HG03565 (cell line): Measurements from ENCODE around the gene DOCK1.
"Not testable (repeated sequence)": the region's sequence is repeated elsewhere in the genome, so short reads cannot be mapped to it uniquely, and the experiment has no call there.

ENCODE experiments used
- ATAC-seq: cut with Tn5 transposase; IDR thresholded peaks from one replicate; pipeline ENCODE4 v1.9.1; 2021; ENCODE audit warnings: mild to moderate bottlenecking, moderate library complexity; ENCODE audit not compliant: unreplicated experiment

Gene DOCK1

DNA sequence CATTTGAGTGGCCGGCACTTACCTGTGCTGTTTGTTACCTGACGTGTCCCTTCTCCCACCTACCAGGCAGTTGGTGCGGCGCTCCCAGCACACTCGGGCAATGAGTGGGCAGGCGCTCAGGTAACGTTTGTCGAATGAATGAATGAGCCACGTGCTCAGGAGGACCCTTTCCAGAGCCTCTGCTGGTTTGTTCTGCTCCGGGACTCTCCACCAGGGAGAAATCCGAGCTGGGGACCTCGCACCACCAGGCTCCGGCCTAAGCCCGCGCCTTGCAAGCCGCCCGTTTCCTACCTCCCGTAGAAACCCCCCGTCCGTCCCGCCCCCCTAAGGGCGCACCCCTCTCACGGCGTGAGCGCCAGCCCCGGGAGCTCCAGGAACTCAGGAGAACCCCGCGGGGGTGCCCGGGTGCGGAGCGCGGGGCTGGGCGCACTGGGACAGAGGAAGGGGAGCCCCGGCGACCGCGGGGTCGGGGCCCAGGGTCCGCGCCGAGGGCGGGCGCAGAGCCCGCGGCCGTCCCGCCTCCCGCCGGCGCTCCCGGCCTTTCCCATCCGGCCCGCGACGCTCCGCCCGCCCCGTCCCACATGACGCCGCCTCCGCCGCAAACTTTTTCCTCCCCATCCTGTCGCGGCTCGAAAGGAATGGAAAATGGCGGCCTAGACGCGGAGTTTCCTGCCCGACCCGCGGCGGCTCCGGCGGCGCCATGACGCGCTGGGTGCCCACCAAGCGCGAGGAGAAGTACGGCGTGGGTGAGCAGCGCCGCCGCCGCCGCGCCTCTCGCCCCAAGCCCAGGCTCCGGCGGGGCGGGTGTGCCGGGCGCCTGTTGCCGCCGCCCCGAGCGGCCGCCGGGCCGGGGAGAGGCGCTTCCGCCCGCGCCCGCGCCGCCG is at the start of gene DOCK1:
DOCK1 (plus strand) TSS at position 611 of the 884 bp plus-strand sequence; CDS start at position 701, 90 bp downstream.
- no peak for ATAC-seq

DNA sequence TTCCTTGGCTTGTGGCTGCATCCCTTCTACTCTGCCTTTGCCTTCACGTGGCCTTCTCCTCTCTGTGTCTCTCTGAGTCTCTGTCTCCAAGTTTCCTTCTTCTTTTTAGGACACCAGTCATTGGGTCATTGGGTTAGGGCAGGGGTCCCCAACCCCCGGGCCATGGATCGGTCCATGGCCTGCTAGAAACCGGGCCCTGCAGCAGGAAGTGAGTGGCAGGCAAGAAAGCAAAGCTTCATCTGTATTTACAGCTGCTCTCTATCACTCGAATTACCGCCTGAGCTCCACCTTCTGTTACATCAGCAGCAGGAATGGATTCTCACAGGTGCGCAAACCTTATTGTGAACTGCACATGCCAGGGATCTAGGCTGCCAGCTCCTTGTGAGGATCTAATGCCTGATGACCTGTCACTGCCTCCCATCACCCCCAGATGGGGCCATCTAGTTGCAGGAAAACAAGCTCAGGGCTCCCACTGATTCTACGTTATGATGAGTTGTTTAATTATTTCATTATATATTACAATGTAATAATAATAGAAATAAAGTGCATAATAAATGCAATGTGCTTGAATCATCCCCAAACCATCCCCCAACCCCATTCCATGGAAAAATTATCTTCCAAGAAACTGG is 47.9 kb upstream of the DOCK1 start:
- no peak for ATAC-seq

DNA sequence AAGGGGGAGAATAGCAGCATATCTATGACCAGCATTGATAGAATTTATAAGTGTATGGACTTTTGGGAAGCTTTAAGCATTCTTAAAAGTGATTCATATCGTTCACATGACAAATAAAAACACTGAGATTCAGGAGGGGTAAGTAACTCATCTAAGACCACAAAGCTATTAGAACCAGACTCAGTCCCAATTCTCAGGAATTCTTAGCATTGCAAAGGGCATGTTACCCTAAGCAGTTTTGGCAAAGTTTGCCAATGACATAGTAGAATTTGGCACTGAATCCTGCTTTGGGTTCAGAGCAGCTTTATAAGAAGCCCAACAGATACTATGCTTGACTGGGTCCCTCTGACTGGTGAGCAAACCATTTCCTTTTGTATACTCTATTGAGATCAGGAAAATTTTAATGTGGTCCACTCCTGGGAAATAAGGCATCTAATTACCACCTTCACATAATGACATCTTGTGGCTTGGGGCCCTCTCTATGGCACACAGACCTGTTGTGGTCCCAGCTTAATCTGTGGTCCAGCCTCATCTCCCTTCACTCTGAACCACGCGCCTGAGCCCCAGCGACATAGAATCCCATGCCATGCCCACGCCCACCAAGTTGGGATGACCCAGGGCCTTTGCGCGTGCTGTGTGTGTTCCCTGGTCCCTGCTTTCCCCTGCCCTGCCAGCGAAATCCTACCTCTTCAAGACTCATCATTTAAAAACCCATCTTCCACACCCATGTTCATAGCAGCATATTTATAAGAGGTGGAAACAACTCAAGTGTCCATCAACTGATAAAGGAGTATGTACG is 37.5 kb upstream of the DOCK1 start:
- no peak for ATAC-seq

DNA sequence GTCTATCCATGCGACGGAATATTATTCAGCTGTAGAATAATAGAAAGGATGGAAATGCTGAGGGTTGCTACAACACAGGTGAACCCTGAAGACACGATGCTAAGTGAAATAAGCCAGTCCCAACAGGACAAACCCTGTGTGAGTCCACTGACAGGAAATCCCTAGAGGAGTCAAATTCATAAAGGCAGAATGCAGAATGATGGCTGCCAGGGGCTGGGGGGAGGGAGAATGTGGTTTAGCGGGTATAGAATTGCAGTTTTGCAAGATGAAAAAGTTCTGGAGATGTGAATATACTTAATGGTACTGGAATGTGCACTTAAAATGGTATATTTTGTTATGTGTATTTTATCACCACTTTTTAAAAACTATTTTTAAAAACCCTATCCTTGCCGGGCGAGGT is 36.9 kb upstream of the DOCK1 start:
- no peak for ATAC-seq

DNA sequence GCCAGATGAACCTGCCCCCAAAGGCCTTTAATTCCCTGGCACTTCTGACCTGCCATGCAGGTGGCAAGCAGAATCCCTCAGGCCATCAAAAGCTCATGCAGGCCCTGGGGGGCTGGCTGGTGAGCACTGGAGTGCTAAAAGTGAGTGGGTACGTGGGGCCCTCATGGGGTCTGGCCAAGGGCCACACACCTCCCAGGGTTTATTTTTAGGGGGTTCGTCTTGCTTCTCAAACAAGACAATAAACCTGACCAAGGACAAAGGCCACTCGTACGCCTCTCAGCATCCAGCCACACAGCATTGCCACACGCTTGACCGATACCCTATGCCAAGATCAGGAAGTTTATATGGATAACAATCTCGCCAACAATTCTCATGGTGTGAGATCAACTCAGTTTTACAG is 33.1 kb upstream of the DOCK1 start:
- no peak for ATAC-seq

DNA sequence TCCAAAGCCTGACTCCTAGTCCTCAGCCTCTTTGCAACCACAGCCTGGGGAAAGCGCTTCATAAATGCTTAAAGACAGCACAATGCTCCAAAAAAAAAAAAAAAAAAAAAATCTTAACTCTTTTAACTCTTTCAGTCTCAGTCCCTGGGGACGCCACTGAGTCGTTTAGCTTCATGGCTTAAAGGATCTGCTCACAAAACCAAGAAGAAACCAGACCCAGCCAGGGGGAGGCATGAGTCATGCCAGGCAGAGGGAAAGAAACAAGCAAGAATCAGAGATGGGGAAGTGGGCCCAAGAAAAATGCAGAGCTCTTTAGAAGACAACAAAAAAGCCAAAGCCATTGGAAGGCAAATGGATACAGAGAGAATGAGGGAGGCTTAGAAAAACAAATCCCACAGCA is 32.5 kb upstream of the DOCK1 start:
- ATAC-seq, result no peak

DNA sequence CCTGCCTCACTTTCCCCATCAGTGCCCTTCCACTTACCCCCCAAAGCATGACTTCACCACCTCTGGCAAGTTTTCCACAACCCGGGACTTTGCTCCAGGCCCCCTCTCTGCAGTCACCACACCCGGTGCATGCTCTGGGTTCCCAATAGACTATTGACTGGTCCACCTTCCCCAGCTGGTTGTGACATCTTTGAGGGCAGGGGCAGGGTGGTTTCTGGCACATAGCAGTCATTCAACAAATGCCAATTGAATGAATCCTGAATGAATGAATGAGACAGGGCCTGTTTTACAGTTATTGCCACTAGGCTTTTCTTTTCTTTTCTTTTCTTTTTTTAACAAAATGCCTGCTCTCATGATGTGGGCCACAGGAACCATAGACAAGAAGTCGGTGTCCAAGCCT is 28.8 kb upstream of the DOCK1 start:
- ATAC-seq, result no peak

DNA sequence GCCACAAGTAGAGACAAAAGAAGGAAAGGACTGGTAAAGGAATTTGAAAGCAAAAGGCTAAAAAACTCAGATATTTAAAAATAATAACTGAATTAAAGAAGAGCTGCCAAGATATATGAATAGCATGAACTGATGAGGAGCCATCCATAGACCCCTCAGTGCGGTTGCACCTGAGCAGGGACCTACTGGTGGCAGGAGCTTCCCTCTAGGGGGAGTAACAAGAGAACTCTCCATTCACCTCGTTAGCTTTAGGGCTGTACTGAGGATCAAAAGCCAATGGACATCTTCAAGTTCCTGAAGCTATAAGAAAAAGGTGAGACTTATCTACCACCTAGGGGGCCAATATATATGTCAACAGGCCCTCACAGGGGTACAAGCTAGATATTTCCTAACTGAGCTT is 27.8 kb upstream of the DOCK1 start:
- ATAC-seq, result no peak

DNA sequence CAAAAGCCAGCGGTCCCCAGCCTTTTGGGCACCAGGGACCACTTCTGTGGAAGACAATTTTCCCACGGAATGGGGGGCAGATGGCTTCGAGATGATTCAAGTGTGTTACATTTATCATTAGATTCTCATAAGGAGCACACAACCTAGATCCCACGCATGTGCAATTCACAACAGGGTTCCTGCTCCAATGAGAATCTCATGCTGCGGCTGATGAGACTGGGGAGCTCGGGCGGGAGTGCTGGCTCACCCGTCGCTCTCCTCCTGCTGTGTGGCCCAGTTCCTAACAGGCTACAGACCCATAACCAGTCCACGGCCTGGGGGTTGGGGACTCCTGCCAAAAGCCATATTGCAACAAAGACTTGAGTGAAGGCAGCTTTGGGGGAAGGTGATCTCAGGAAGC is 26.6 kb upstream of the DOCK1 start:
- no peak for ATAC-seq

DNA sequence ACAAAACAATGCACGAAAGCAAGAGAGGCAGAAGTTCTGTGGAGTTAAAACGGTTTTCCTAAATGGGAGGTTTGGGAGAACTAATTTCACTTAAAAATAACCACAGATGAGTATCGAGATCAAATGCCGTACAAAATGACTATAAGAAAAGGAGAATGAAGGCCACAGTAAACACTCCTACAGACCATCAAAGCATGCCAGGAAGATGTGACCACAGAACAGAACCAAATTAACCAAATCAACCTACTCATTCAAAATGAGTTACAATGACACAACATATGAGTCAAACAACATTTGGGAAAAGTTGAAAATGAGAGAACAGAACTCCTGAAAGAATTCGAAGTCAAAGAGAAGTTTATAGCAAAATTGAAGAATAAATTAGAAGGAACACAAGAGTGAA is 24.3 kb upstream of the DOCK1 start:
- ATAC-seq, result no peak

DNA sequence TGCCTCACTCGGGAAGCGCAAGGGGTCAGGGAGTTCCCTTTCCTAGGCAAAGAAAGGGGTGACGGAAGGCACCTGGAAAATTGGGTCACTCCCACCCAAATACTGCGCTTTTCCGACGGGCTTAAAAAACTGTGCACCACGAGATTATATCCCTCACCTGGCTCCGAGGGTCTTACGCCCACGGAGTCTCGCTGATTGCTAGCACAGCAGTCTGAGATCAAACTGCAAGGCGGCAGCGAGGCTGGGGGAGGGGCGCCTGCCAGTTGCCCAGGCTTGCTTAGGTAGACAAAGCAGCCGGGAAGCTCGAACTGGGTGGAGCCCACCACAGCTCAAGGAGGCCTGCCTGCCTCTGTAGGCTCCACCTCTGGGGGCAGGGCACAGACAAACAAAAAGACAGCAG is 23.2 kb upstream of the DOCK1 start:
- not testable (repeated sequence) for ATAC-seq

DNA sequence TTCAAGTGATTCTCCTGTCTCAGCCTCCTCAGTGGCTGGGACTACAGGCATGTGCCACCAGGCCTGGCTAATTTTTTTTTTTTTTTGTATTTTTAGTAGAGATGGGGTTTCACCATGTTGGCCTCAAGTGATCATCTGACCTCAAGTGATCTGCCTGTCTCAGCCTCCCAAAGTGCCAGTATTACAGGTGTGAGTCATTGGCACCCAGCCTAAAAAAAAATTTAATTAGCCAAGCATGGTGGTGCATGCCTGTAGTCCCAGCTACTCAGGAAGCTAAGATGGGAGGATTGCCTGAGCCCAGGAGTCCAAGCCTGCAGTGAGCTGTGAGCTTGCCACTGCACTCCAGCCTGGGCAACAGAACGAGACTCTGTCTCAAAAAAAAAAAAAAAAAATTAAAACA is 16.8 kb upstream of the DOCK1 start:
- not testable (repeated sequence) for ATAC-seq

DNA sequence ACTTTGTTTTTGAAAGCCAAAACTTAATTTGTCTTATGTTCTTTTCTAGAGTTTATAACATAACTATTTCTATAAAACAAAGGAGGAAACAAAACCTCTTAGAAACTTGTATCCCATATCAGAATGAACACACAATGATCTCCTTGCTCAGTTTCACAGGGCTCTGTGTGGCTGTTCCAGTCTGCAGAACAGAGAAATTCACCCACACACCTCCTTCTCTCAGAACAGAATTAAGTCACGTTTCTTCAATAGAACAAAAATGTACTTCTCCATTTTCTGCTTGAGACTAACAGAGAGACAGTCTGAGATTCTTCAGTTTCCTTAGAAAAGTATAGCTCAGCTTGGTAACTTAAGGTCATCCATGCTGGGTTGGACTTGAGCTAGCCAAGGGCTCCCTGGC is 15.8 kb upstream of the DOCK1 start:
- no peak for ATAC-seq

DNA sequence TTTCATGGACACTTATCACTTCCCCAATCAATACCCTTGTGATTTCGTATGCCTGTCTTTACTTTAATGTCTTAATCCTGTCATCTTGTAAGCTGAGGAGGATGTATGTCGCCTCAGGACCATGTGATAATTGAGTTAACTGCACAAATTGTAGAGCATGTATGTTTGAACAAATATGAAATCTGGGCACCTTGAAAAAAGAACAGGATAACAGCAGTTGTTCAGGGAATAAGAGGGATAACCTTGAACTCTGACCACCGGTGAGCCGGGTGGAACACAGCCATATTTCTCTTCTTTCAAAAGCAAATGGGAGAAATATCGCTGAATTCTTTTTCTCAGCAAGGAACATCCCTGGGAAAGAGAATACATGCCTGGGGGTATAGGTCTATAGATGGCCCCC is 14.4 kb upstream of the DOCK1 start:
- not testable (repeated sequence) for ATAC-seq

DNA sequence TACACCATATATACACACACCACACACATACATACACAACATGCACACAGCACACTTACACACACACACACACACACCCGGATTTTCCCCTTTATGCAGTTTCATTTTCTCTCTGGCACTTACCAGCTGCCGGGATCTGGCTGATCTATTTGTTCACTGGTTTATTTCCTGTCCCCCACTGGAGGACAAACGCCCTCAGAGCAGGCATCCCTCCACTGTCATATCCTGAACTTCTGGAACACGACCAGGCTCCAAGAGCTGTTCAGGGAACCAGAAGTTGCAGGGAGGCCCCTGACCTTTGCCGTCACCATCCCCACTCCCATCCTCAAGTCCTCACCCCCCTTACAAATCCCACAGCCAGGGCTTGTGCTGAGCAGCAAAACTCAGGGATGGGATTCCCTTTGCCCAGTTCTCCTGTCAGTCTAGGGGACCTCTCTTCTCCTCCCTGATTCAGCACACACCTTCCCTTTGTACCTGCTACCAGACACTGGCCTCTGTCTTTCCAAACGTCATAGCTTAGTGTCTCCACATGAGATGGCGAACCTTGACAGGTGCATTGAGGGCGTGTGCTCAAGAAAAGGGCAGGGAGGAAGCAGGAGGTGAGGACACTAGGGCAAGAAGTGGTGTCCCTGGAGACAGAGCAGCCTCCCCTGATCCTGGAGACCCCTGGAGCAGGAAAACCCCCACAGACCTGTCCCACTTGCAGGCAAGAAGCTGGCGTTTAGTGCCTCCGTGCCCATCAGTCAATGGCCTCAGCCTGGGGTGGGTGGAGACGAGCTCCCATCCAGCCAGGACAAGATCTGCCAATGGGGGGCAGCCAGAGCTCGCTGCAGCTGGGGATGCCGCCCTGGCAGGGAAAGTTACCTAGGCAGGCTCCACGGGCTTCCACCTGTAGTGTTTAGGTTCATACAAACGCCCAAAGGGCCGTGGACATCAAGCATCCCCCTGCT is 12.7 kb upstream of the DOCK1 start:
- ATAC-seq, result no peak

DNA sequence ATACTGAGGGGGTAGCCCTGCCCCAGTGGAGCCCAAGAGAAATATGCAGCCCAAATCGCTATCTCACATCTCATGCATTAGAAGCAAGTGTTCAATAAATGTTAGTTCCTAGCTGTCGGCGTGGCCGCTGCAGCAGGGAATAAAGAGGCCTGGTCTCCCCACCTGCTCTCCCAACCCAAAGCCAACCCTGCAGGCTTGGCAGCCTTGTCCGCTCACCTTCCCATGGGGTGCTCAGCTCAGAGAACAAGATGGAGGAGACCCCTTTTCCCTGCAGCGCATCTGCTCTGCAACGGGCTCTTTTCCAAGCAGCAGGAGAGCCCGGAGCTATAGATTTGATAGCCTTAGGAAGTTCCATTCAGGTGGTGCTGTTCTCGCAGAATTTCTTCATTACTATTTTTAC is 12.0 kb upstream of the DOCK1 start:
- no peak for ATAC-seq

DNA sequence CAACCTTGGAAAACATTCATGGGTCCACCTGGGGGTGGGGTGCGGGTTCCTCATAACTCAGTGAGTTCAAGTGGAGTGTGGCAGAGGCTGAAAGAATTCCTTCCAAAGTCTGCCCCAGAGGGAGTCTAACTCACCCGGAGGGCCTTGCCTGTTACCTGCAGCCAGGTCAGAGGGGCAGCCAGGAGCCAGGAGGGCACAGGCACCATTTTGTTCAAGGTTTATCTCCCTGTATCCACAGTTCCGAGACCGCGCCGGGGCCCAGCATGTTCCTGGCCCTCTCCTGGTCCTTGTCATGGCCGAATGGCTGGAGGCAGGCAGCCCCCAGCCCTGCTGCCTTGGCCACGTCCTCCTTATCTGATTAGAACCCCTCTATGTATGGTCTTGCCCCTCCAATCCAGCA is 11.4 kb upstream of the DOCK1 start:
- no peak for ATAC-seq

DNA sequence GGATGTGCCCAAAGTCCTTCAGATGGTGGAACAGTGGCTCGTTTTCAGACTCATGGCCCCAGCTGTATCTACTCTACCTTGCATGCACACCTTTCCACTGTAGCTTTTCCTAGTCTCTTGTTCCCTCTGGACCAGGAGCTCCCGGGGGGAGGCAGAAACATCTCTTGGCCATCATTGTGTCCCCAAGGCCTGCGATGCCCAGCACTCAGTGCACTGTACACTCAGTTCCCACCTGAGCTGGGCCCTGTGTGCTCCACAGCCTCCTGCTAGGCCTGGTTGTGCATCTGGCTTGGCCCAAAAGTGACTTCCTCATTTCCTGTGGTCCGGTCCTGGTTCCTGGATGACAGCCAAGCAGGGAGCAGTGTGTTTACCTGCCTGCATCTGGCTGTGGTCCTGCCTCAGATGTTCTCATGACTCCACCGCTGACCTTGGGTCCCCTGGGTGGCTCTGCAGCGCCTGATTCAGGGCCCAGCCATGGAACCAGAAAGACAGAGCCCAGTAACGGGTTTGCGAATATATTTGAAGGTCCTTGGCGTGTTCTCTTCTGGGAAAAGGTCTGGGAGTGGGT is 9.9 kb upstream of the DOCK1 start:
- no peak for ATAC-seq

DNA sequence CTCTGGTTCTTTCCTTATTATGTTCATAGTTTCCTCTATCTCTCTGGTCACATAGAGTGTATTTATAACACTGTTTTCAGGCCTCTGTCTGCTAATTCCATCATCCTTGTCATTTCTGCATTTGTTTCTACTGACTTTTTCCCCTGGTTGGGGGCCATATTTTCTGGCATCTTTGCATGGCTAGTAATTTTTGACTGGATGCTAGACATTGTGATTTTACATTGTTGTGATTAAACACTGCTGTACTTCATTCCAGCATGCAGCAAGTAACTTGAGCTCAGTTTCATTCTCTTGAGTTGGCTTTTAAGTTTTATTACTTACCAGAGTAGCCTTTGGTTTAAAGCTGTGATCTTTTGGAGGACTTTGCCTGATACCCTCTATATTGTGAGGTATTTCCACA is 6.8 kb upstream of the DOCK1 start:
- no peak for ATAC-seq

DNA sequence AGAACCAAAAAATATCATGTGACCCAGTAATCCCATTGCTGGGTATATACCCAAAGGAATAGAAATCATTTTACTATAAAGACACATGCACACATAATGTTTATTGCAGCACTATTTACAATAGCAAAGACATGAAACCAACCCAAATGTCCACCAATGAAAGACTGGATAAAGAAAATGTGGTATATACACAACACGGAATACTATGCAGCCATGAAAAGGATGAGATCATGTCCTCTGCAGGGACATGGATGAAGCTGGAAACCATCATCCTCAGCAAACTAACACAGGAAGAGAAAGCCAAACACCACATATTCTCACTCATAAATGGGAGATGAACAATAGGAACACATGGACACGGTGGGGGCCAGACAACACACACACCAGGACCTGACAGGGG is 5.7 kb upstream of the DOCK1 start:
- not testable (repeated sequence) for ATAC-seq
